Measurements from ENCODE around the gene ISL2. TPM values are rescaled to one million over a fixed set of nuclear protein-coding genes. Genes with fewer than 3 reads are reported as not detected.
A peak's percentile ranks its signal among the peaks of the same experiment; 100 is the strongest.

The ISL2 gene
- total RNA-seq, 1 donor from 2014 or later, result 0.38 TPM

GRCh38 chr15:76338486-76339304, 2.1 kb downstream of the ISL2 start:
- H3K27ac ChIP-seq, result no peak overlapping the region
- H3K4me1 ChIP-seq, result peaks cover 78% of the 10 kb centered on the region
- H3K4me3 ChIP-seq, result peak overlapping the region; percentile 40
- intact Hi-C loops (cut with DNase I), result no loop called here
- TF ChIP-seq, protein P1, sequence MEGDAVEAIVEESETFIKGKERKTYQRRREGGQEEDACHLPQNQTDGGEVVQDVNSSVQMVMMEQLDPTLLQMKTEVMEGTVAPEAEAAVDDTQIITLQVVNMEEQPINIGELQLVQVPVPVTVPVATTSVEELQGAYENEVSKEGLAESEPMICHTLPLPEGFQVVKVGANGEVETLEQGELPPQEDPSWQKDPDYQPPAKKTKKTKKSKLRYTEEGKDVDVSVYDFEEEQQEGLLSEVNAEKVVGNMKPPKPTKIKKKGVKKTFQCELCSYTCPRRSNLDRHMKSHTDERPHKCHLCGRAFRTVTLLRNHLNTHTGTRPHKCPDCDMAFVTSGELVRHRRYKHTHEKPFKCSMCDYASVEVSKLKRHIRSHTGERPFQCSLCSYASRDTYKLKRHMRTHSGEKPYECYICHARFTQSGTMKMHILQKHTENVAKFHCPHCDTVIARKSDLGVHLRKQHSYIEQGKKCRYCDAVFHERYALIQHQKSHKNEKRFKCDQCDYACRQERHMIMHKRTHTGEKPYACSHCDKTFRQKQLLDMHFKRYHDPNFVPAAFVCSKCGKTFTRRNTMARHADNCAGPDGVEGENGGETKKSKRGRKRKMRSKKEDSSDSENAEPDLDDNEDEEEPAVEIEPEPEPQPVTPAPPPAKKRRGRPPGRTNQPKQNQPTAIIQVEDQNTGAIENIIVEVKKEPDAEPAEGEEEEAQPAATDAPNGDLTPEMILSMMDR (IDR thresholded peaks at IDR 0.05), result no peak
- H3K36me3 ChIP-seq, result no peaks in the 10 kb centered on the region
- peaks cover 100% of the 10 kb centered on the region for H3K27me3 ChIP-seq (ENCODE audit: low read depth)
- ATAC-seq, result peak in 1 of 2 donors; percentile 23
- H3K9me3 ChIP-seq, result no peaks in the 10 kb centered on the region
- DNase-seq, result no peak

GRCh38 chr15:76339305-76340197, 3.0 kb downstream of the ISL2 start:
- Histone ChIP-seq H3K27me3 (ENCODE audit: low read depth) (peaks cover 100% of the 10 kb centered on the region), H3K36me3 (no peaks in the 10 kb centered on the region), H3K4me3 (peak overlapping the region; percentile 50), H3K4me1 (peaks cover 78% of the 10 kb centered on the region), H3K9me3 (no peaks in the 10 kb centered on the region), H3K27ac (no peak overlapping the region)
- peak in 1 of 2 donors; percentile 4 for ATAC-seq
- intact Hi-C loops (cut with DNase I), result no loop called here
- DNase-seq, result no peak
- TF ChIP-seq, protein P1 (IDR thresholded peaks at IDR 0.05), result no peak

- intact Hi-C loops (cut with DNase I), result no loop called here
- peaks cover 73% of the 10 kb centered on the region for H3K4me1 ChIP-seq
- TF ChIP-seq, protein P1 (IDR thresholded peaks at IDR 0.05), result no peak
- DNase-seq (peak; percentile 52), ATAC-seq (peak in 1 of 2 donors; percentile 9)
- H3K9me3 ChIP-seq, result no peaks in the 10 kb centered on the region
- H3K36me3 ChIP-seq, result no peaks in the 10 kb centered on the region
- peak overlapping the region; percentile 50 for H3K4me3 ChIP-seq
- H3K27me3 ChIP-seq (ENCODE audit: low read depth), result peaks cover 100% of the 10 kb centered on the region
- H3K27ac ChIP-seq, result no peak overlapping the region
These were observed 3.7 kb downstream of the ISL2 start for GRCh38 chr15:76340198-76340802.

- H3K27me3 ChIP-seq (ENCODE audit: low read depth), result peaks cover 100% of the 10 kb centered on the region
- H3K4me3 ChIP-seq, result peak overlapping the region; percentile 50
- H3K9me3 ChIP-seq, result no peaks in the 10 kb centered on the region
- TF ChIP-seq, protein P1 (IDR thresholded peaks at IDR 0.05), result peak; percentile 19
- intact Hi-C loops (cut with DNase I), result no loop called here
- ATAC-seq (peak; percentile 32 to 49), DNase-seq (peak; percentile 53)
- no peaks in the 10 kb centered on the region for H3K36me3 ChIP-seq
- peaks cover 73% of the 10 kb centered on the region for H3K4me1 ChIP-seq
- no peak overlapping the region for H3K27ac ChIP-seq
These were observed 4.3 kb downstream of the ISL2 start for GRCh38 chr15:76340803-76341365.
